IPS-20b (cell line): ENCODE measurements around the gene VPS4A.
A peak's percentile ranks its signal among the peaks of the same experiment; 100 is the strongest.

Experiments
- H3K27ac ChIP-seq: one replicate; pipeline ENCODE4 v1.5.1; 2013; ENCODE audit warnings: low read length
- H3K27me3 ChIP-seq: 2 replicates; pipeline ENCODE4 v1.6.1; 2013; ENCODE audit warnings: mild to moderate bottlenecking, low read length, inconsistent platforms; ENCODE audit not compliant: insufficient read depth
- H3K36me3 ChIP-seq: 2 replicates; pipeline ENCODE4 v1.6.1; 2013; ENCODE audit warnings: low read depth, mild to moderate bottlenecking, inconsistent platforms, low read length, moderate library complexity; ENCODE audit not compliant: insufficient read depth
- H3K4me1 ChIP-seq: 2 replicates; pipeline ENCODE4 v1.6.1; 2013; ENCODE audit warnings: mild to moderate bottlenecking, control low read depth, inconsistent platforms, low read length, moderate library complexity; ENCODE audit not compliant: insufficient read depth
- H3K4me3 ChIP-seq: 2 replicates; pipeline ENCODE4 v1.5.1; 2013; ENCODE audit warnings: mild to moderate bottlenecking, low read length, inconsistent platforms
- H3K9ac ChIP-seq: 2 replicates; pipeline ENCODE4 v1.6.1; 2013; ENCODE audit warnings: low read depth, mild to moderate bottlenecking, inconsistent platforms, low read length, moderate library complexity
- H3K9me3 ChIP-seq: 2 replicates; pipeline ENCODE4 v1.6.1; 2013; ENCODE audit warnings: mild to moderate bottlenecking, low read depth, low read length, inconsistent platforms; ENCODE audit not compliant: insufficient read depth

The VPS4A gene

GRCh38 chr16:69310653-69311532 lies at the start of gene VPS4A:
Gene VPS4A (plus strand): TSS chr16:69311350. CDS start chr16:69311512, 162 bp downstream.
- Histone ChIP-seq H3K9me3 (no peaks in the 10 kb centered on the region), H3K27ac (no peak within 1 kb of the TSS), H3K36me3 (peaks cover 13% of the 10 kb centered on the region; the same call in 1 of the 2 replicates), H3K27me3 (no peaks in the 10 kb centered on the region), H3K9ac (peak within 1 kb of the TSS; percentile 81; the same call in 1 of the 2 replicates), H3K4me1 (no peaks in the 10 kb centered on the region), H3K4me3 (peak within 1 kb of the TSS; percentile 89)

DNA sequence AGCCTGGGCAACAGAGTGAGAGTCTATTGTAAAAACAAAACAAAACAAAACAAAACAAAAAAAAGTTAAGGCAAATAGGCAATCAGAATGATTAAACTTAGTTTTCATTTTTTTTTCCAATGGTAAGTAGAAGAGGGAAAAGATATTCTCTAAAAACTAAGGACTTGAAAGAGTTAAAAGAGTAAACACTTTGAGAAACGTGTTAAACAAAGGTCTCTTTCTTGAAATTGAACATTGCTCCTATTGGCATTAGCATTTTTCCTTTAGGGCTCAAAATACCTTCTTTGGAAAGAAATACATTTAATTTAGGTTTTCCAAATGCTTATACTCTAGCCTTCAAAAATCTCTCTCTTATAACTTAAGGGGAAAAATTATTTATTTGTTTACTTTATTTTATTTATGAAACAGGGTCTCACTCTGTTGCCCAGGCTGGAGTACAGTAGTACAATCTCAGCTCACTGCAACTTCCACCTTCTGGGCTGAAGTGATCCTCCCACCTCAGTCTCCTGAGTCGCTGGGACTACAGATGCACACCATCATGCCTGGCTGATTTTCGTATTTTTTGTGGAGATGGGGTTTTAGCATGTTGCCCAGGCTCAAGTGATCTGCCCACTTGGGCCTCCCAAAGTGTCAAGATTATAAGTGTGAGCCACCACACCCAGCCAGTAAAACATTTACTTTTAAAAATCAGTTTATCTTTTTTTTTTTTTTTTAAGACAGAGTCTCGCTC lies 44.7 kb upstream of the VPS4A start:
- Histone ChIP-seq H3K4me3 (no peak overlapping the region), H3K27ac (no peak overlapping the region), H3K36me3 (peaks cover 29% of the 10 kb centered on the region; the same call in 1 of the 2 replicates), H3K4me1 (no peaks in the 10 kb centered on the region), H3K9ac (no peak overlapping the region), H3K27me3 (no peaks in the 10 kb centered on the region), H3K9me3 (no peaks in the 10 kb centered on the region)

DNA sequence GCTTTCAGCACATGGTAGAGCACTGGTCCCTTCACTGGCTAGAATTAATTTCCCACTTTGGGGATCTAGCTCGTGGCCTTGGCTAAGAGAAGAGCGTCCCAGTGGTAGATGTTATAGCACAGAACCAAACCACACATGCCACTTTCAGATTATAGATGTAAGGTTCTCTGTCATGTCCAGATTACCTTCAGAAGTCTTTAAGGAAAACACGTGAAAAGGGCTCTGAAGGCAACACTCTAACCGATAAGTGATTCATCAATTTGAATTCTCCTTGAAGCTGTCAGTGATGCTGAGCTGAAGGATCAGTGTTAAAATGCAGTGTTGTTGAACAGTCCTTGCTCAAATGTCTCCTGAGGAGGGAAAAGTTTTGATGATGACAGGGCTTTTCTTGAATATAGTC lies 43.5 kb upstream of the VPS4A start:
- Histone ChIP-seq H3K27ac (no peak overlapping the region), H3K4me3 (no peak overlapping the region), H3K27me3 (no peaks in the 10 kb centered on the region), H3K36me3 (peaks cover 26% of the 10 kb centered on the region; the same call in 1 of the 2 replicates), H3K9me3 (no peaks in the 10 kb centered on the region), H3K4me1 (no peaks in the 10 kb centered on the region), H3K9ac (no peak overlapping the region)

- Histone ChIP-seq H3K9me3 (no peaks in the 10 kb centered on the region), H3K27me3 (no peaks in the 10 kb centered on the region), H3K27ac (no peak overlapping the region), H3K9ac (no peak overlapping the region), H3K4me1 (no peaks in the 10 kb centered on the region), H3K4me3 (no peak overlapping the region), H3K36me3 (peaks cover 21% of the 10 kb centered on the region; the same call in 1 of the 2 replicates)
These were observed 40.8 kb upstream of the VPS4A start for GRCh38 chr16:69270395-69270794.

DNA sequence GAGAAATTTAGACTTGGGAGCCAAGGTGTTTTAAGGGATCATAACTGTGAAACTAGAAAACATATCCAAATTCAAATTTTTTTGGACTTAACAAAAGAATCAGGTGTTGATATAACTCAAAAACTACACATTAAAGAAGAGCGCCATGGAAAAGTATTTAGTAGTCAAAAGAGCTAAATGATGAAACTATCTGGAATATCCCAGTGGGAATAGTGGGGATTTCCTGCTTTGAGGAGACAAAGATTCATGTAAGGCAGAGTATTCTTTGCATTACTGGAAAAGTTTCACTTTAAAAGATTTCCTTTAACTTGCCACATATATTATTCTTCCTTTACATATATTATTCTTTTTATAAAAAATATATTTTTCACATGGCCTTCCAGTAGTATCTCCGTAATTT lies 40.3 kb upstream of the VPS4A start:
- Histone ChIP-seq H3K36me3 (peaks cover 21% of the 10 kb centered on the region; the same call in 1 of the 2 replicates), H3K27me3 (no peaks in the 10 kb centered on the region), H3K9me3 (no peaks in the 10 kb centered on the region), H3K4me3 (no peak overlapping the region), H3K4me1 (no peaks in the 10 kb centered on the region), H3K9ac (no peak overlapping the region), H3K27ac (no peak overlapping the region)

DNA sequence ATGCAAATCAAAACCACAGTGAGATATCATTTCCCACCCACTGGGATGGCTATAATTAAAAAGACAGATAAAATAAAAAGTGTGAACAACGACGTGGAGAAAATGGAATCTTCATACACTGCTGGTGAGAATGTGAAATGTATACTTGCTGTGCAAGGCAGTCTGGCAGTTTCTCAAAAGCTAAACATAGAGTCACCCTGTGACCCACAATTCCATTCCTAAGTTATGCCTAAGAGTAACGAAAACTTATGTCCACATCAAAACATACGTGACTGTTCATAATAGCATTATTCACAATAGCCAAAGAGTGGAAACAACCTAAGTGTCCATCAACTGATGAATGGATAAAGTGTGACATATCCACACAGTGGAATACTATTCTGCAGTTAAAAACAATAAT lies 38.1 kb upstream of the VPS4A start:
- Histone ChIP-seq H3K4me1 (no peaks in the 10 kb centered on the region), H3K4me3 (no peak overlapping the region), H3K27me3 (no peaks in the 10 kb centered on the region), H3K9me3 (no peaks in the 10 kb centered on the region), H3K36me3 (peaks cover 25% of the 10 kb centered on the region; the same call in 1 of the 2 replicates), H3K27ac (no peak overlapping the region), H3K9ac (no peak overlapping the region)

- Histone ChIP-seq H3K36me3 (peaks cover 23% of the 10 kb centered on the region; the same call in 1 of the 2 replicates), H3K4me1 (no peaks in the 10 kb centered on the region), H3K27me3 (no peaks in the 10 kb centered on the region), H3K27ac (no peak overlapping the region), H3K9me3 (no peaks in the 10 kb centered on the region), H3K9ac (no peak overlapping the region), H3K4me3 (no peak overlapping the region)
These were observed 36.4 kb upstream of the VPS4A start for GRCh38 chr16:69274699-69275235.

DNA sequence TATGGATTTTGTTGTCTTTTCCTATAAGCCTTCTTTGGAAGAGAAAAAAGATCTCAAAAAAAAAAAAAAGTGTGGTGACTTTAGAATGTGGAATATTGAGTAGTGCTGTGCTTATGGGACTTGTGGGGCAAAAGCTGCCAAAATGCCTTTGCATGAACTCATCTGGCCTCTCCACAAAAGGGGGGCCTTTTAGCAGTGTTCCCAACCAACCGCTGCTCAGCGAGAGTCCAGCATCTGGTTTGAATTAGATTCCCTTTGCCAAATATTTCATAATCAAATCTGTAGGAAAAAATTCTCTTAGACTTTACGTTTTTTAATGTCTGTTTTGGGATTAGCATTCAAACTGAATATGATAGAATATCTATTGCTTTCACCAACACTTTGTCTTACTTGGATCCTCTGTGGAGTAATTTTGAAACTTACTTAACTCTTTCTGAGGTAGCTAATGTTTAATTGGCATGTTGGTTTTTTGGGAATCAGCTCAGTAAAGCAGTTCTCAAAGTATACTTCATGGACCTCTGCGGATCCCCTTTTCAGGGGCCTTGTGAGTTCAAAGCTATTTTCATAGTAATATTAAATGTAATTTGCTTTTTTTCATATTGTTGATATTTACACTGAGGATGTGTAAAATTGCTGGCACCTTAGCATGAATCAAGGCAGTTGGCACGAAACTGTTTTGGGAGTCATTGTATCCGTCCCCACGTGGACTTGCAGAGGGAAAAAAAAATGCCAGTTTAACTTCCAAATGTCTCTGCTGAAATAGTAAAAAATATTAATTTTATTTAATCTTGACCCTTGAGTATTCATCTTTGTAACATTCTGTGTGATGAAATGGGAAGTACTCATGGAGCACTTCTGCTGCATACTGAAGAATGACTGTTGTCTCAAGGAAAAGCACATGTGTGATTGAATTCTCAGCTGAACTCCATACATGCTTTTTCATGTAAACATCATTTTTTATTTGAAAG lies 34.7 kb upstream of the VPS4A start:
- no peak overlapping the region for H3K4me3 ChIP-seq
- no peaks in the 10 kb centered on the region for H3K4me1 ChIP-seq
- H3K9ac ChIP-seq: no peak overlapping the region
- no peak overlapping the region for H3K27ac ChIP-seq
- no peaks in the 10 kb centered on the region for H3K9me3 ChIP-seq
- H3K27me3 ChIP-seq: no peaks in the 10 kb centered on the region
- peaks cover 14% of the 10 kb centered on the region; the same call in 1 of the 2 replicates for H3K36me3 ChIP-seq

DNA sequence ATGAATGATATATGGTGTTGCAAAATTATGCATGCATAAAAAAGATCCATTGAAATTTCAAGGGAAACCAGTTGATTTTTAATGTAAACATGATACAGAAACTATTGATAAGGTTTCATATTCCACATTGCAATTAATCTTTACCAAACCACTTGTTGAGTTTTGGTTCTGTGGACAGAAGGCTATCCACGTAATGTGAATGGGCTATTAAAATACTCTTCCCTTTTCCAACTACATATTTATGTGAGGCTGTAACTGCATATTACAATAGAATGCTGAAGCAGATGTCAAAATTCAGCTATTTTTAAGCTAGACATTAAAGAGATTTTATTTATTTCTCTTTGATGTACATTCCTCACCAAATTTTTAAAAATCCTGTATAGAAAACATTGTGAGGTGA lies 33.7 kb upstream of the VPS4A start:
- Histone ChIP-seq H3K27ac (no peak overlapping the region), H3K27me3 (no peaks in the 10 kb centered on the region), H3K9me3 (no peaks in the 10 kb centered on the region), H3K4me3 (no peak overlapping the region), H3K9ac (no peak overlapping the region), H3K36me3 (peaks cover 9% of the 10 kb centered on the region; the same call in 1 of the 2 replicates), H3K4me1 (no peaks in the 10 kb centered on the region)

GRCh38 chr16:69283851-69284250 lies 27.3 kb upstream of the VPS4A start:
- Histone ChIP-seq H3K9ac (no peak overlapping the region), H3K4me3 (no peak overlapping the region), H3K9me3 (no peaks in the 10 kb centered on the region), H3K4me1 (no peaks in the 10 kb centered on the region), H3K27me3 (no peaks in the 10 kb centered on the region), H3K27ac (no peak overlapping the region), H3K36me3 (peaks cover 13% of the 10 kb centered on the region)

DNA sequence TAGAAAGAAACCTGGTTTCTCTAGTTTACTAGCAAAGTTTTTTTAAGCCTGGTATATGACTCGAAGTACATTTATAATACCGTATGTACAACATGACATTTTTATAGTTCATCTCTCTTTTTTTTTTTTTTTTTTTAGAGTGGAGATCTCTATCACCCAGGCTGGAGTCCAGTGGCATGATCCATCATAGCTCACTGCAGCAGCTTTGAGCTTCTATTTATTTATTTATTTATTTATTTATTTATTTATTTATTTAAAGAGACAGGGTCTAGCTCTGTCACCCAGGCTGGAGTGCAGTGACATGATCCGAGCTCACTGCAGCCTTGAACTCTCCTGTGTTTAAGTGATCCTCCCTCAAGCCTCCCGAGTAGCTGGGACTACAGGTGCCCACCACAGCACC lies 25.9 kb upstream of the VPS4A start:
- Histone ChIP-seq H3K36me3 (peaks cover 13% of the 10 kb centered on the region), H3K4me3 (no peak overlapping the region), H3K27ac (no peak overlapping the region), H3K9ac (no peak overlapping the region), H3K9me3 (no peaks in the 10 kb centered on the region), H3K27me3 (no peaks in the 10 kb centered on the region), H3K4me1 (no peaks in the 10 kb centered on the region)
